OCI-LY1 (cell line): ENCODE data around the gene SPAG9.

Experiments used
- H2AFZ ChIP-seq: fragments of 200-600 bp; sonication (generic), shearing (Covaris generic); 2 replicates; pipeline ENCODE4 v1.6.0; 2014; ENCODE audit warnings: antibody characterized with exemption, mild to moderate bottlenecking, low read length
- H3F3A ChIP-seq: fragments of 200-600 bp; sonication (generic), shearing (Covaris generic); 2 replicates; pipeline ENCODE4 v1.6.0; 2014; ENCODE audit warnings: mild to moderate bottlenecking, antibody characterized with exemption, low read length, moderate library complexity; ENCODE audit not compliant: insufficient read depth
- H3K27ac ChIP-seq: fragments of 200-600 bp; sonication (generic); 2 replicates; pipeline ENCODE4 v1.5.1; 2014; ENCODE audit warnings: low read length, mixed run types, mild to moderate bottlenecking, low read depth; ENCODE audit not compliant: poor library complexity, severe bottlenecking
- H3K27me3 ChIP-seq: fragments of 200-600 bp; sonication (generic); 2 replicates; pipeline ENCODE4 v1.6.0; 2014; ENCODE audit warnings: antibody characterized with exemption, mild to moderate bottlenecking, low read length, moderate library complexity; ENCODE audit not compliant: insufficient read depth
- H3K36me3 ChIP-seq: fragments of 200-600 bp; sonication (generic); 2 replicates; pipeline ENCODE4 v1.6.1; 2014; ENCODE audit warnings: mild to moderate bottlenecking, antibody characterized with exemption, low read length, moderate library complexity, mixed read lengths; ENCODE audit not compliant: insufficient read depth
- H3K4me1 ChIP-seq: fragments of 200-600 bp; sonication (generic); 2 replicates; pipeline ENCODE4 v1.5.1; 2014; ENCODE audit warnings: mild to moderate bottlenecking, low read length, moderate library complexity; ENCODE audit not compliant: insufficient read depth, severe bottlenecking
- H3K4me2 ChIP-seq: fragments of 200-600 bp; sonication (generic), shearing (Covaris generic); 2 replicates; pipeline ENCODE4 v1.6.1; 2014; ENCODE audit warnings: low read length
- H3K4me3 ChIP-seq: fragments of 200-600 bp; sonication (generic); 2 replicates; pipeline ENCODE4 v1.5.1; 2014; ENCODE audit warnings: low read length, low read depth, mild to moderate bottlenecking, mixed read lengths; ENCODE audit not compliant: poor library complexity, severe bottlenecking
- H3K79me2 ChIP-seq: fragments of 200-600 bp; shearing (Covaris generic); 2 replicates; pipeline ENCODE4 v1.6.1; 2016; ENCODE audit warnings: mixed run types, low read length, mixed read lengths; ENCODE audit not compliant: insufficient read depth
- H3K9ac ChIP-seq: fragments of 200-600 bp; sonication (generic), shearing (Covaris generic); 2 replicates; pipeline ENCODE4 v1.6.1; 2014; ENCODE audit warnings: mild to moderate bottlenecking, low read length, mixed read lengths
- H3K9me2 ChIP-seq: fragments of 200-600 bp; sonication (generic), shearing (Covaris generic); 2 replicates; pipeline ENCODE4 v1.6.1; 2014; ENCODE audit warnings: low read depth, mild to moderate bottlenecking, low read length, mixed read lengths
- H3K9me3 ChIP-seq: fragments of 200-600 bp; shearing (Covaris generic); 2 replicates; pipeline ENCODE4 v1.6.1; 2014; ENCODE audit warnings: low read length, mixed read lengths
- H4K20me1 ChIP-seq: fragments of 200-600 bp; sonication (generic), shearing (Covaris generic); 2 replicates; pipeline ENCODE4 v1.6.0; 2016; ENCODE audit warnings: mild to moderate bottlenecking, low read length; ENCODE audit not compliant: insufficient read depth
- CTCF ChIP-seq: fragments of 200-600 bp; sonication (generic), shearing (Covaris generic); IDR thresholded peaks from 2 replicates; pipeline ENCODE4 v1.5.1; 2017; ENCODE audit warnings: mild to moderate bottlenecking, antibody characterized with exemption, low read length, moderate library complexity, mixed read lengths
- EZH2 ChIP-seq: fragments of 200-600 bp; sonication (generic), shearing (Covaris generic); IDR thresholded peaks from 2 replicates; pipeline ENCODE4 v1.8.0; 2017; ENCODE audit warnings: borderline replicate concordance, mixed run types, mild to moderate bottlenecking, antibody characterized with exemption, low read length, moderate library complexity, mixed read lengths

The SPAG9 gene

GRCh38 chr17:50918933-50919296, 201.8 kb downstream of the SPAG9 start:
- Histone ChIP-seq H3K9me2 (no peaks in the 10 kb centered on the region), H2AFZ (no peak overlapping the region), H3K79me2 (no peaks in the 10 kb centered on the region), H3K4me1 (peaks cover 17% of the 10 kb centered on the region), H3K4me2 (no peak overlapping the region), H3K36me3 (no peaks in the 10 kb centered on the region), H3K4me3 (no peak overlapping the region), H3F3A (no peaks in the 10 kb centered on the region), H3K9me3 (no peaks in the 10 kb centered on the region), H4K20me1 (no peaks in the 10 kb centered on the region), H3K9ac (no peak overlapping the region), H3K27me3 (no peaks in the 10 kb centered on the region; the same call in 1 of the 2 replicates), H3K27ac (no peak overlapping the region)
- TF ChIP-seq CTCF: no peak

- Histone ChIP-seq H3K4me2 (no peak overlapping the region), H2AFZ (no peak overlapping the region), H3K9me2 (no peaks in the 10 kb centered on the region), H3K36me3 (no peaks in the 10 kb centered on the region), H3K9me3 (no peaks in the 10 kb centered on the region), H4K20me1 (no peaks in the 10 kb centered on the region), H3K9ac (no peak overlapping the region), H3K79me2 (no peaks in the 10 kb centered on the region), H3K27ac (no peak overlapping the region), H3K4me3 (no peak overlapping the region), H3F3A (no peaks in the 10 kb centered on the region), H3K27me3 (no peaks in the 10 kb centered on the region), H3K4me1 (peaks cover 17% of the 10 kb centered on the region)
- TF ChIP-seq CTCF: no peak
- no peak for TF ChIP-seq EZH2
Measured at GRCh38 chr17:50918071-50918932, 202.4 kb downstream of the SPAG9 start.

- Histone ChIP-seq H3F3A (no peaks in the 10 kb centered on the region), H3K36me3 (no peaks in the 10 kb centered on the region), H2AFZ (no peak overlapping the region), H3K27me3 (no peaks in the 10 kb centered on the region), H3K9ac (no peak overlapping the region), H3K9me3 (no peaks in the 10 kb centered on the region), H3K9me2 (no peaks in the 10 kb centered on the region), H3K4me1 (peaks cover 17% of the 10 kb centered on the region), H3K4me2 (no peak overlapping the region), H3K27ac (no peak overlapping the region), H4K20me1 (no peaks in the 10 kb centered on the region), H3K79me2 (no peaks in the 10 kb centered on the region), H3K4me3 (no peak overlapping the region)
- TF ChIP-seq EZH2 (no peak), CTCF (no peak)
Measured at GRCh38 chr17:50917418-50917743, 203.3 kb downstream of the SPAG9 start.
